Neural progenitor cell (in vitro differentiated cells): ENCODE data around the gene SBF1.

Source experiments
- CTCF ChIP-seq: fragments of 200-600 bp; sonication (generic); IDR thresholded peaks from 2 replicates; pipeline ENCODE4 v1.5.1; 2017; ENCODE audit warnings: antibody characterized with exemption, mild to moderate bottlenecking
- EZH2 ChIP-seq: fragments of 200-600 bp; sonication (generic); IDR thresholded peaks from 2 replicates; pipeline ENCODE4 v1.6.1; 2017; ENCODE audit warnings: antibody characterized with exemption, mild to moderate bottlenecking, moderate library complexity

GRCh38 chr22:50414476-50415248 is 60.2 kb downstream of the SBF1 start:
- no peak for TF ChIP-seq CTCF
- no peak for TF ChIP-seq EZH2
